Measurements from ENCODE around the gene TUG1. TPM values are rescaled to one million over a fixed set of nuclear protein-coding genes. Genes with fewer than 3 reads are reported as not detected.

The TUG1 gene
- total RNA-seq, 6 donors from 2014 or later: 51.8 to 135 (median 54.2) TPM

DNA sequence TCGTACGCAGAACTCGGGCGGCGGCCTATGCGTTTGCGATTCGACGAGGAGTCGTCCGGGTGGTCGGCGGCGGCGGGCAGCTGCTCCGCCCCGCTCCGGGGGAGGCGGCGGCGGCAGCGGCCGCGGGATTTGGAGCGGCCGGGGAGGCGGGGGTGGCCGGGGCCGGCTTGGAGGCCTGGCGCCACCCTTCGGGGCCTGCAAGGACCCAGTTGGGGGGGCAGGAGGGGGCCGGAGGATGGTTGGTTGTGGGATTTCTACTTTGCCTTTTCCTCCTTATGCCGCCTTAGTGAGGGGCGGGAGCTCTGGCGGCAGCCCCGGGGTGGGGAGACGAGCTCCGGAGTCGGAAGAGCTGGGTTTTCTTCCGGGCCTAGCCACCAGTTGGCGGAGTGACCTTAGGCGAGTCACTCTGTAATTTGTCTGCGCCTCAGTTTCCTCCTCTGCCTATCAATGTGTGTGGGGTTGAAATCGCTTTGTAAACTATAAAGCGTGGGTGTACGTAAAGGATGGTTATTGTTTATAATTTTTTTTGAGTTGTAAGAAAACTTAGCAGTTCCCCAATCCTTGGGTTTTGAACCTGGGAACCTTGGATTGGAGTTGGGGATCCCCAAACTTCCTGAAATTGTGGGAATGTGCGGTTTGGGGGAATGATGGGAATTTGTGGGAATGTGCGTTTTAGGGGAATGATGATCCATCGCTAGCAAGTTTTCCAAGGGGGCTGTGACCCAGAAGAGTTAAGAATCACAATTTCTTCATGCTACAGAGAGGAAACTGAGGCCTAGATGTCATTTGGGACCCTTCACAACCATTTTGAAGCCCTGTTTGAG lies 679 bp downstream of the TUG1 start:
- Histone ChIP-seq H3K4me3 (peak overlapping the region; percentile 70 to 90 (median 80)), H3K4me1 (peaks cover 15 to 46% (median 22%) of the 10 kb centered on the region in 4 donors), H3K9me3 (peaks cover 0 to 26% (median 14%) of the 10 kb centered on the region in 4 donors), H3K27ac (peak overlapping the region; percentile 95 to 99 (median 97)), H3K27me3 (no peaks in the 10 kb centered on the region), H3K36me3 (peaks cover 0 to 35% (median 17%) of the 10 kb centered on the region in 4 donors)
- TF ChIP-seq, protein P1, sequence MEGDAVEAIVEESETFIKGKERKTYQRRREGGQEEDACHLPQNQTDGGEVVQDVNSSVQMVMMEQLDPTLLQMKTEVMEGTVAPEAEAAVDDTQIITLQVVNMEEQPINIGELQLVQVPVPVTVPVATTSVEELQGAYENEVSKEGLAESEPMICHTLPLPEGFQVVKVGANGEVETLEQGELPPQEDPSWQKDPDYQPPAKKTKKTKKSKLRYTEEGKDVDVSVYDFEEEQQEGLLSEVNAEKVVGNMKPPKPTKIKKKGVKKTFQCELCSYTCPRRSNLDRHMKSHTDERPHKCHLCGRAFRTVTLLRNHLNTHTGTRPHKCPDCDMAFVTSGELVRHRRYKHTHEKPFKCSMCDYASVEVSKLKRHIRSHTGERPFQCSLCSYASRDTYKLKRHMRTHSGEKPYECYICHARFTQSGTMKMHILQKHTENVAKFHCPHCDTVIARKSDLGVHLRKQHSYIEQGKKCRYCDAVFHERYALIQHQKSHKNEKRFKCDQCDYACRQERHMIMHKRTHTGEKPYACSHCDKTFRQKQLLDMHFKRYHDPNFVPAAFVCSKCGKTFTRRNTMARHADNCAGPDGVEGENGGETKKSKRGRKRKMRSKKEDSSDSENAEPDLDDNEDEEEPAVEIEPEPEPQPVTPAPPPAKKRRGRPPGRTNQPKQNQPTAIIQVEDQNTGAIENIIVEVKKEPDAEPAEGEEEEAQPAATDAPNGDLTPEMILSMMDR (IDR thresholded peaks at IDR 0.05): no peak
- no peak for TF ChIP-seq POLR2A (IDR thresholded peaks at IDR 0.05)
- TF ChIP-seq EP300 (IDR thresholded peaks at IDR 0.05): no peak
- no peak for TF ChIP-seq POLR2AphosphoS5 (IDR thresholded peaks at IDR 0.05)
- 8% methylated on average over 15 to 20 of the region's 49 CpGs for WGBS, 2 donors
- ATAC-seq (ENCODE audit: low FRiP score in 2 of 2) (peak; percentile 35 to 73), DNase-seq (peak in 1 of 2 donors; percentile 32)

DNA sequence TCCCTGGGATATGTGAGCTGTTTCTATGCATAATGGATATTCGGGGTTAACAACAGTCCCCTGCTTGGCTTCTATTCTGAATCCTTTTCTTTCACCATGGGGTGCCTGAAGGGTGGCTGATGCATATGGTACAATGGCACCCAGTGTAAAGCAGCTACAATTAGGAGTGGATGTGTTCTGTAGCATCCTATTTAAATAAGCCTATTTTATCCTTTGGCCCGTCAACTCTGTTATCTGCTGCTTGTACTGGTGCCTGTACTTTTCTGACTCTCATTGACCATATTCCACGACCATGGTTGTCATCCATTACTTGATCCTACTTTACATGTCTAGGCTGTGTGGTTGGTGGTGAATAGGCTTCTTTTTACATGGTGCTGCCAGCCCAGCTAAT lies 1.3 kb downstream of the TUG1 start:
- H3K4me1 ChIP-seq: peaks cover 15 to 46% (median 22%) of the 10 kb centered on the region in 4 donors
- peaks cover 0 to 32% (median 16%) of the 10 kb centered on the region in 4 donors for H3K9me3 ChIP-seq
- H3K27ac ChIP-seq: peak overlapping the region in 1 of 4 donors; percentile 96
- WGBS, 2 donors: 61 to 65% methylated on average over 3 of the region's 3 CpGs
- ATAC-seq (ENCODE audit: low FRiP score in 2 of 2) (no peak), DNase-seq (no peak)
- peaks cover 0 to 42% (median 20%) of the 10 kb centered on the region in 4 donors for H3K36me3 ChIP-seq
- H3K4me3 ChIP-seq: peak overlapping the region in 3 of 4 donors; percentile 71 to 90 (median 89)
- no peak for TF ChIP-seq EP300 (IDR thresholded peaks at IDR 0.05)
- TF ChIP-seq POLR2AphosphoS5 (IDR thresholded peaks at IDR 0.05): no peak
- no peak for TF ChIP-seq POLR2A (IDR thresholded peaks at IDR 0.05)
- TF ChIP-seq, protein P1 (IDR thresholded peaks at IDR 0.05): no peak
- no peaks in the 10 kb centered on the region for H3K27me3 ChIP-seq

DNA sequence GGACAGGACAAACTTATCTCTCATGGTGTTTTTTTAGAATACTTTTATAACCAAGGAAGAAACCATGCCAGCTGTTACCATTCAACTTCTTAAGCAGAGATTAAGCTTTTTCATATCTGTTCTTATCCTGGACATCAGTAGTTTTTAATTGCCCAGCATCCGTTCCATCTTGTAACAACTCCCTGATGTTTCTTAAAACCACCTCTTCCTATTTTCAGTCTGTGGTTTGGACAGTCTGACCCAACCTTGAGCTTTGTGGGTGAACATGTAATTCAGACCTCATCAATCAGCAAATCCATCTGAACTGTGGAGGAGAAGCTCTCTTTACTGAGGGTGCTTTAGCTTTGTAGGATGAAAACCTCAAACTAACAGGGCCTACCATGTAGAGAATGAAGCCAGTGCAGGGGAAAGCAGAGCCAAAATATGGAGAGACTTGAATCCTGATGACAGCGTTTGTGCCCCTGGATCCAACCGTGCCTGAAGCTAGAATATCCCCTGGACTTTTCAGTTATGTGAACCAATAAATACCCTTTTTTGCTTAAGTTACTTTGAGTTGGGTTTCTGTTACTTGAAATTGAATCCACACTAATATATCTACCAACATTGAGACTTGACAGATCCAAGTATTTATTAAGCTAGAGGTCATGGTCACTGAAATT lies 9.4 kb downstream of the TUG1 start:
- Histone ChIP-seq H3K36me3 (peaks cover 0 to 24% (median 11%) of the 10 kb centered on the region in 4 donors), H3K4me1 (no peaks in the 10 kb centered on the region), H3K4me3 (no peak overlapping the region), H3K27ac (no peak overlapping the region), H3K9me3 (peaks cover 5 to 46% (median 23%) of the 10 kb centered on the region in 4 donors), H3K27me3 (no peaks in the 10 kb centered on the region)
- ATAC-seq (ENCODE audit: low FRiP score in 2 of 2) (no peak), DNase-seq (no peak)
- TF ChIP-seq, protein P1 (IDR thresholded peaks at IDR 0.05): no peak
- TF ChIP-seq POLR2AphosphoS5 (IDR thresholded peaks at IDR 0.05) (no peak), EP300 (IDR thresholded peaks at IDR 0.05) (no peak), POLR2A (IDR thresholded peaks at IDR 0.05) (no peak)
- WGBS, 2 donors: 83 to 87% methylated on average over 3 of the region's 3 CpGs

DNA sequence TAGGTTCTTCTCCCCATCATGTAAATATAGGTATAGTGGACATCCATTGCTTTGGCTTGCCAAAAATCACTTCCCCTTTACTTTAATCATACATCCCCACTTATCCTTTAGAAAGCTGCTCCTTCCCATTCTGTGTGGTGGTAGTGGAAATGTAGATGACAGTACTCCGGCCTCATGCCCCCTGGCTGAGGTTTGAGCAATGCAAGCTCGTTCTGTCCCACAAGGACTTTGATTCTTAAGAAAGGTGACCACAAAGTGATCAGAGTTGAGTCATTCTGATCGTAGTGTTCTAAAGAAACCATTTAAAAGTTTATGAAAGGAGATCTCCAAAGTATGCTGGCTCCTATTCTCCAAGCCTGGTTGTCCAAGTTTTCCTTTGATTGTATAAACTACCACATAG lies 10.9 kb downstream of the TUG1 start:
- peaks cover 0 to 9% (median 7%) of the 10 kb centered on the region in 4 donors for H3K36me3 ChIP-seq
- ATAC-seq (ENCODE audit: low FRiP score in 2 of 2) (no peak), DNase-seq (no peak)
- TF ChIP-seq POLR2A (IDR thresholded peaks at IDR 0.05): no peak
- TF ChIP-seq, protein P1 (IDR thresholded peaks at IDR 0.05): no peak
- TF ChIP-seq POLR2AphosphoS5 (IDR thresholded peaks at IDR 0.05): no peak
- TF ChIP-seq EP300 (IDR thresholded peaks at IDR 0.05): no peak
- H3K9me3 ChIP-seq: peaks cover 5 to 39% (median 18%) of the 10 kb centered on the region in 4 donors
- H3K4me3 ChIP-seq: no peak overlapping the region
- WGBS, 2 donors: 76 to 88% methylated on average over 3 of the region's 3 CpGs
- H3K4me1 ChIP-seq: no peaks in the 10 kb centered on the region
- H3K27me3 ChIP-seq: no peaks in the 10 kb centered on the region
- H3K27ac ChIP-seq: no peak overlapping the region
